HG02610 (cell line): ENCODE data around the gene NOC2L.
"Not testable (repeated sequence)": the region's sequence is repeated elsewhere in the genome, so short reads cannot be mapped to it uniquely, and the experiment has no call there.

Source experiments
- ATAC-seq: cut with Tn5 transposase; IDR thresholded peaks from one replicate; pipeline ENCODE4 v1.9.1; 2021; ENCODE audit warnings: mild to moderate bottlenecking, moderate library complexity; ENCODE audit not compliant: unreplicated experiment

NOC2L gene

DNA sequence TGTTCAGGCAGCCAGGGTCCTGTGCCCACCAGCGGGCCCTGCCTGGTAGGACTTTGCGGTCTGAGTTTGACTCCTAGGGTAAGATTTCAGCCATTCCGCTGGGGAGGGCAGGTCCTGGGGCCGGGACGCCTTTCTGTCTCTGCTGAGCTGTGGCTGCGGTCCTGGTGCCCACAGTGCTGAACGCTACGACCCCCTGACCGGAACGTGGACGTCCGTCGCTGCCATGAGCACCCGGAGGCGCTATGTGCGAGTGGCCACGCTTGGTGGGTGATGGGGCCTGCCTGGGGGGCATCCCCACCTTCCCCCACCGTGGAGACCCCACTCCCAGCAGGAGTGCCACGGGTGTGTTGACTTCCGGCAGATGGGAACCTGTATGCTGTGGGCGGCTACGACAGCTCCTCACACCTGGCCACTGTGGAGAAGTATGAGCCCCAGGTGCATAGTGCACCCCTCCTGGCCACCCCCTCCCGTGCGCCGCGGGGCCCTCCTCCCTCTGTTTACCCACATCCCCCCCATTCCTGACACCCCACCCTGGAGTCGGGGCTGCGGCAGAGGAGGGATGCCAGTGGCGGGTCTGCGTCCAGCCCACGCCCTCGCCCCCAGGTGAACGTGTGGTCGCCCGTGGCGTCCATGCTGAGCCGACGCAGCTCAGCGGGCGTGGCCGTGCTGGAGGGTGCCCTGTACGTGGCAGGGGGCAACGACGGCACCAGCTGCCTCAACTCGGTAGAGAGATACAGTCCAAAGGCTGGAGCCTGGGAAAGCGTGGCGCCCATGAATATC is 4.9 kb upstream of the NOC2L start:
- ATAC-seq: no peak

DNA sequence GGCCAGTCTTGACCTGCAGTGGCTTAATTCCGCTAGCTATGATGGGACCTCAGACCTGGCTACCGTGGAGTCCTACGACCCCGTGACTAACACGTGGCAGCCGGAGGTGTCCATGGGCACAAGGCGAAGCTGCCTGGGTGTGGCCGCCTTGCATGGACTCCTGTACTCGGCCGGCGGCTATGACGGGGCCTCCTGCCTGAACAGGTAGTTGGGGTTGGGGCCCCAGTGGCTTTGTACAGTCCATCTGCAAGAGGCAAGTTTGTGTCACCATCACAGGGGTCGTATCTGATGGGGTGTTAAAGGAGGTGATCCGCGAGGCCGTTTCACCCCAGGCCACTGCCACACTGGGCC is 4.2 kb upstream of the NOC2L start:
- no peak for ATAC-seq

DNA sequence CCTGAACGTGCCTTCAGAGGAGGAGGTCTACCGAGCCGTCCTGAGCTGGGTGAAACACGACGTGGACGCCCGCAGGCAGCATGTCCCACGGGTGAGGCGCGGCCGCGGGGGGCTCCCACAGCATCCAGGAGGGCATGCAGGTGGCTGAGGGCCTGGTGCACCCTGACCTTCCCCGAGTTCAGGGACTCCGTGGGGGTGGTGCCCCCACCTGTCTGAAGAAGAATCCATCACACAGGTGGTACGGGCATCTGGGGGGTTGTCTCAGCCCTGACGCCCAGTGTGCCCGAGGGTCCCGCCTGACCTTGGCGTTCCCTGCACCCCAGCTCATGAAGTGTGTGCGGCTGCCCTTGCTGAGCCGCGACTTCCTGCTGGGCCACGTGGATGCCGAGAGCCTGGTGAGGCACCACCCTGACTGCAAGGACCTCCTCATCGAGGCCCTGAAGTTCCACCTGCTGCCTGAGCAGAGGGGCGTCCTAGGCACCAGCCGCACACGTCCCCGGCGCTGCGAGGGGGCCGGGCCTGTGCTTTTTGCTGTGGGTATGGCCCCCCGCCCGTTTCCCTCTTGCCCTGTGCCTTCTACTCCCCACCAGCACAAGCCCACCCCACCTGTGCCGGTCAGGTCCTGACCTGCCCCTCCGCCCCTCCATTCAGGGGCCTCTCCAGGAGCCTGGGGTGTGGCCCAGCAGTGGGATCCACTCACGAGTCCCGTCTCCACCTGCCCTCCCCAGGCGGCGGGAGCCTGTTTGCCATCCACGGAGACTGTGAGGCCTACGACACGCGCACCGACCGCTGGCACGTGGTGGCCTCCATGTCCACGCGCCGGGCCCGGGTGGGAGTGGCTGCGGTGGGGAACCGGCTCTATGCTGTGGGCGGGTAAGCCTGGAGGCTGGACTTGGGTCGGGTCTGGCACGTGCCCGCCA is 3.6 kb upstream of the NOC2L start:
- no peak for ATAC-seq

DNA sequence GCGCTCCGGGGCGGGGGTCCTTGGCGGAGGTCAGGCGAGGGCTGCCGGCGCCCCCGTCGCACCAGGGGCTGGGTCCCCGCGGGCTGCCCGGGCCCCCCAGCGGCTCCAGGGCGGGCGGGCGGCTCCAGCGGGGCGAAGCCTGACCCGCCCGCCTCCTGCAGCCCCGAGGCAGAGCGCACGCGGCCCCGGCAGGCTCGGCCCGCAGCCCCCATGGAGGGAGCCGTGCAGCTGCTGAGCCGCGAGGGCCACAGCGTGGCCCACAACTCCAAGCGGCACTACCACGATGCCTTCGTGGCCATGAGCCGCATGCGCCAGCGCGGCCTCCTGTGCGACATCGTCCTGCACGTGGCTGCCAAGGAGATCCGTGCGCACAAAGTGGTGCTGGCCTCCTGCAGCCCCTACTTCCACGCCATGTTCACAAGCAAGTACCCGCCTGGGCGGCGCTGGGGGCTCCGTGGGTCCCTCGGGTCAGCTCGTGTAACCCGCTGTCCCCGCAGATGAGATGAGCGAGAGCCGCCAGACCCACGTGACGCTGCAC is 2.1 kb upstream of the NOC2L start:
- ATAC-seq: no peak

DNA sequence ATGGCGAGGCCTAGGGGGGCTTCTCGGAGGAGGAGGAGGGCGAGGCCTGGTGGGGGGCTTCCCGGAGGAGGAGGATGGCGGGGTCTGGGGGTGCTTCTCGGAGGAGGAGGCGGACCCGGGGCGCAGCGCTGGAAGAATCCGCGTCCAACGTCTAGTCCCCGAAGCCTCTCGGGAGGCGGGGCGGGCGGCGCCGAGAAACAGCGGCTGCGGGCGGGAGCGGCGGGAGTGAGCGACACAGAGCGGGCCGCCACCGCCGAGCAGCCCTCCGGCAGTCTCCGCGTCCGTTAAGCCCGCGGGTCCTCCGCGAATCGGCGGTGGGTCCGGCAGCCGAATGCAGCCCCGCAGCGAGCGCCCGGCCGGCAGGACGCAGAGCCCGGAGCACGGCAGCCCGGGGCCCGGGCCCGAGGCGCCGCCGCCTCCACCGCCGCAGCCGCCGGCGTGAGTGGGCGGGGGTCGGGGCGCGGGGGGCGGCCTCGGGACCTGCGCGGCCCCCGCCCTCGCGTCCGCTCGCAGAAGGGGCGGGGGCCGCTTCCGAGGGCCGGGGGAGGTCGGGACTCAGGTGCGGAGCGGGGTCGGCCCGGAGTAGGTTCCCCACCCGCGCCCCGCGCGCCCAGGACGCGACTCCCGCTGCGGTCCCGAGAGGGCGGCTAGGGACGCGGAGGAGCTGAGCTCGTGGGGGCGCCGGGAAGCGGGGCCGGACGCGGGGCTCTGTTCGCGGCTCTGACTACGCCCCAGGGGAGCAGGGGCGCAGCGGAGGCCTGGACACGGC is 1.5 kb upstream of the NOC2L start, which contains the start of gene KLHL17:
TSS of gene KLHL17 (plus strand) at position 222 of the 769 bp plus-strand sequence. CDS start at position 332, 110 bp downstream.
- ATAC-seq: peak; percentile 38

DNA sequence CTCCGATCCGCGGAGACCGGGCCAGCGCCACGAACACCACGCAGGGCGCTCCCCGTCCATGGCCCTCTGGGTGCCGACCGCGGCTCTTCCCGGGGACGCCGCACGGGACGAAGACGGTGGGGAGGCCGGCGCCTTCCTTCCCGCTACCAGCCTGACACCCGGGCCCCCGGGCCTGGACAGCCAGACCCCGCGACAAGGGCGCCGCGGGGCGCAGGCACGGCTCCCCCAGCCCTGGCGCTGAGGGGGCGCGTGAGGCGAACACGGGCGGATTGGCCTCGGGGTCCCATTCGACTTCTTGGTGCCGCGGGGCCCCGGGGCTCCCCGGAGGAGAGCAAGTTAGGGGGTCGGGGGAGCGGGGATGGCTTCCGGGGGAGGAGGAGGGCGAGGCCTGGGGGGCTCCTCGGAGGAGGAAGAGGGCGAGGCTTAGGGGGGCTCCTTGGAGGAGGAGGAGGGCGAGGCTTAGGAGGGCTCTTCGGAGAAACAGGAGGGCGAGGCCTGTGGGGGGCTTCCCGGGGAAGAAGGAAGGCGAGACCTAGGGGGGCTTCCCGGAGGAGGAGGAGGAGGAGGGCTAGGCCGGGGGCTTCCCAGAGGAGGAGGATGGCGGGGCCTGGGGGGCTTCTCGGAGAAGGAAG is 791 bp upstream of the NOC2L start:
- ATAC-seq: no peak

DNA sequence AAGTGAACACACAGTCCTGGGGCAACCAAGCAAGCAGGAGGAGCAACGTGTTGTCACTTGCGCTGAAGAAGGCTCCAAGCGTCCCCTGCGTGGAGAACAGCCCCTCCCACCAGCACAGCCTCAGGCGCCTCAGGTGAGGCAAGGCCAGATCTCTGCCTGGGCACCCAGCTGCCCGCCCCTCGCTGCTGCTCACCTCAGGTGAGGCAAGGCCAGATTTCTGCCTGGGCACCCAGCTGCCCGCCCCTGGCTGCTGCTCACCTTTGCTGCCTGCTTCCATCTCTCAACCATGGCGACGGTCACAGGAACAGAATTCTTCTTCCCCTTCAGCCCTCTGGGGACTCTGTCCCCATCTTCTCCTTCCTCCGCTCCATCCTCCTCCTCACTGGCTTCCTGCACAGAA is 2.4 kb downstream of the NOC2L start:
- no peak for ATAC-seq

DNA sequence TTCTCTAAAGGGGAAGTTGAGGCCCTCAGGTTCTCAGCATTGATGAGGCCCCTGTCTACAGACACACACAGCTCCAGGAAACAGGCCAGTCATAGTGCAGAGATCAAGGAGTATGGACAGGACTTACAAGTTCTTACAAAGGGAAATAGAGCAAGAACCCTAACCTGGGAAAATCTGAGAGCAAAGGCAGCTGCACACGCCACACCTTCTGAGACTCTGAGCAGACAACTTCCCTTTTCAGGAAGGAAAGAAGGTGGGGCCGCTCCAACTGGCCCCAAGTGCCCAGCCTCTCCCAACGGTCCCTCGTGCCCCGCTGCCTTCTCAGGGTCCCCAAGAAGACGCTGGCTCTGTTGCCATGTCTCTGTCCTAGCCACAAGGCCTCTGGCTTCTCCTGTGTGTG is 3.6 kb downstream of the NOC2L start:
- no peak for ATAC-seq

DNA sequence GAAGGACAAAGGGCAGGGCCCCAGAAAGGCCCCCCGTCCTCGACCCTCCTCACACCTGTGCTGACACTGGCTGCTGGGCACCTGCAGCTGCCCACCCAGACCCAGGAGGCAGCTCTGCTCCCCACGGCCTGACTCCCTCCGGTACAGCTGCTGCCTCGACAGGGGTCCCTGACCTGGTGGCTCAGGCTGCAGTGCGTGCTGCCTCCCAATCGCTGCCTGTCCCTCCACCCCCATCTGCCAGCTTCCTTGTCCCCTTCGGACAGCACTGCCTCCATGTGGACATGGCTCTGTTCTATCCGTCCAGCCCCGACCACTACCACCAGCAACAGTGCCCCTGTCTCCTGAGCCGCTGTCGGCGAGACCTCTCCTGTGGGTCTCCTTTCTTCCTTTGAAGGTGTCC is 4.1 kb downstream of the NOC2L start:
- ATAC-seq: no peak

DNA sequence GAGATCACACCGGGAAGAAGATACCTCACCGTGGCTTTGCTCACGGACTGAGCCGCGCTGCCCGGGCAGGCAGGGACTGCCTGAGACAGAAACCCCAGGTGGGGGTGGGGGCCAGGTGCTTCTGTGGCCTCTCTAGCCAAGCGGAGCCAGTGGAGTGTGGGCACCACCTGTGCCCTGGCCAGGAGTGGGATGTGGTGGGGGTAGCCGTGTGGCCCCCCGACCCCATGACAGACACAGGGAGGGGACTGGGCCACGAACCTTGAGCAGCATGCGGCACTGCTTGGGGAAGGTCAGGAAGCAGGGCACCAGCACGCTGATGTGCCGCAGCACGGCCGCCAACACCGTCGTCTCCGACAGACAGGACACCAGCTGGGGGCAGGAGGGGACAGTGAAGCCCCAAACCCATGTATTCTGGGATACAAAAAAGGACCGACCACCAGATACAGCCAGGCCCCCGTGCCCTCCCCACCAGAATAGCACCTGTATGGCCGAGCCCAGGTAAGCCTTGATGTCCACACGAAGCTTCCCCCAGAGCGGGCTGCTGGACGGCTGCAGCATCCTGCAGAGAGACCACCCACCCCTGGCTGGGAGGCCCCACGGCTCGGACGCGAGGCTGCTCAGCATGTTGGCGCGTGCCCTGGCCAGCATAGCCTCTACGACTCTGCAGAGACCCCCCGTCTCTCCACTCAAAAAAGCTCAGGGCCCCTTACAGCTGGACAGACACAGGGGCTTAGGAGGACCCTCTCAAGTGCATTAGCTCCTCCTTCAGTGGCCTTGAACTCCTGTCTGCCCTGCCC is 5.3 kb downstream of the NOC2L start:
- ATAC-seq: no peak

DNA sequence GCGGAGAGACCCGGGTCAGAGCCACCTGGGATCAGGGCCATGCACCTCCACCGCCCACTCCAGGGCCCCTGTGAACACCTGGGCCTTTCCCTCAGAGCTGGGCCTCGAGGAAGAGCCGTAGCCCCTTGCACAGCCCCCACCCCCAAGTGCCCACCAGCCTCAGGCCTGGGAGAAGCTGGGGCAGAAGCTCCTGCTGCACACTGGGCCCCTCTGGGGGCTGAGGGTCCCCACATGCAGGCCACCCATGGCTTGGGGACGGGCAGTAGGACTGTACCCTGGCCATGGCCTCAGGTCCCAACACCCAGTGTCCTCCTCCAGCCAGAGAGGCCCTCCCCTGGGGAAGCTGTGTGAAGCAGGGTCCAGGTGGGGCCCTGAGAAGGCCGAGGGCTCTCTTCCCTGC is 6.5 kb downstream of the NOC2L start:
- ATAC-seq: no peak

DNA sequence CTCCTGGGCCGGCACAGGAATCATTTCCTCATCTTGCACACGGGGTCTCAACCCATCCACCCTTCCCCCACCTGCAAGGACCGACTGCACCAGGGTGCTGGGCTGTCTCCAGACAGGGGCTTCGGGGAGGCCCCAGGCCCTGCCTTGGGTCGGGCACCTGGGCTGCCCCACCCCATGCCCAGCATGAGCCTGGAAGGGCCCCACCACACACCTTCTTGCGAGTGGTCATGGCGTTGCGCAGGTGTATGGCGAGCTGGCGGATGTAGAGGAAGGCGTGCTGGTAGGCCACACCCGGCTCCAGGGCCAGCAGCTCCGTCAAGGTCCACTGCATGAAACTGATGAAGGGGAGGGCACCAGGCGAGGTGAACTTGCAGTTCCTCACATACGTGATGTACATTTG is 6.9 kb downstream of the NOC2L start:
- no peak for ATAC-seq

DNA sequence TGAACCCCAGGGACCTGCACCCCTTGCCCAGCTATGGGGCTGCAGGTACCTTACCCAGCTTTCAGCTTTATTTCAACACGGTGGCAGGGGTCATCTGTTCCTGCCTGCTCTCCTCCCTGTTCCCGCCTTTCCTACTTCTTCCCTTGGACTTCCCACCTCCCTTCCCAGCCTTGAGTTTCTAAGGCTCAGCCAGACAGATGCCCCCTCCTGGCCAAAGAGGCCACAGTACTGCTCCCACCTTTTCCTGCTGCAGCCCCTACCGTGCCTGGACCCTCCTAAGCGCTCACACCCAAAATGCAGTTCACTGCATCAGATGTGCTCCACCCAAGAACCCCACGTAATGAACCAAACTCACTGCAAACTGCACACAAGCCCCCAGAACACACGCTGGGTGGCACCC is 7.7 kb downstream of the NOC2L start:
- no peak for ATAC-seq

DNA sequence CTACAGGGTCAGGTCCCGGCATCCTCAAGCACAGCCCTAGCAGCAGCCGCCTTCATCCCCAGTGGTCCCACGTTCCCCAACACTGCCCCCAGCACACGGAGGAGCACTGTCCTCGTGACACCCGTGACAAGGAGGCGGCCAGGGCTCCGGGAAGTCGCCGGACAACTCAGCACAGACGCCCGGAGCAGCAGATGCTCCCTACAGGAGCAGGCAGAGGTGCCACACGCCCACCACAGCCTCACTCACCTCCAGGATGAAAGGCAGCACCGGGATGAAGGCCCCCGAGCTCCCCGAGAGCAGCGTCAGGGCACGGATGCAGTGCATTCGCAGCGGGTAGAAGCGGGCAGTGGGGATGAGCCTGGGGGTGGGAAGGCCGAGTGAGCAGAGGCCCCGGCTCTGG is 8.2 kb downstream of the NOC2L start:
- no peak for ATAC-seq

DNA sequence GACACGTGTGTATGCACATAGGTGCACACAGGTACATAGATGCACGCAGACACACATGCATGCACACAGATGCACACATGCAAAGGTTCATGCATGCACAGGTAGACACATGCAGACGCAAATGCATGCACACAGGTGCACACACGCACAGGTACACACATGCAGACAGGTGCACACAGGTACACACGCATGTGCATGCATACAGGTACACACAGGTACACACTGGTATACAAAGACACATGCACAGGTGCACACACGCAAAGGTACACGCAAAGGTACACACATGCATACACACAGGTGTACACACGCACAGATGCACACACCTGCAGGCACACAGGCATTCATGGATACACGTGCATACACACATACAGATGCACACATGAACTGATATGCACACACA is 8.8 kb downstream of the NOC2L start:
- ATAC-seq: no peak

DNA sequence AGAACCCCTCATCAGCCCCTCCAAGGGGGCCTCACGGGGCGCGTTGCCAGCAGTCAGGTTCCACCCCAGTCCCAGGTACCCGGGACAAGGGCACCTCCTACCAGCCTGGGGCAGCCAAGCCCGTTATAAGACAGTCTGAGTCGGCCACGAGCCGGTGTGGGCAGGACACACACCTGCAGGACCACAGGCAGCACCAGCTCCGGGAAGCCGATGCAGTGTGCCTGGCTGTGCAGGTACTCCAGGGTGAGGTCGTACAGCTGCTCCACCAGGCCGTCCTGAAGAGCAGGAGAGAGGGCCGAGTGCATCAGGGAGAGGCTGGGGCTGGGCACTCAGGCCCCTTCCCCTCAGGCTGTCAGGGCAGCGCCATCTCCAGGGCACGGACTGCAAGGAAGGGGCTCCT is 11.1 kb downstream of the NOC2L start:
- ATAC-seq: no peak

DNA sequence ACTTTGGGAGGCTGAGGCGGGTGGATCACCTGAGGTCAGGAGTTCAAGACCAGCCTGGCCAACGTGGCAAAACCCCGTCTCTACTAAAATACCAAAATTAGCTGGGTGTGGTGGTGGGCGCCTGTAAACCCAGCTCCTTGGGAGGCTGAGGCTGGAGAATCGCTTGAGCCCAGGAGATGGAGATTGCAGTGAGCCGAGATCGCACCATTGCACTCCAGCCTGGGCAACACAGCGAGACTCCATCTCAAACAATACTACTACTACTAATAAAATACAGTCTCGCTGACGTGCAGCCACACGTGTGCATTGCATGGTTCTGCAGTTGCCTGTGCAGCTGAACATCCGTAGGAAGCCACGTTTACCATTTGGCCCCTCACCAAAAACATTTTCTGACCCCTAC is 12.2 kb downstream of the NOC2L start:
- ATAC-seq: not testable (repeated sequence)

DNA sequence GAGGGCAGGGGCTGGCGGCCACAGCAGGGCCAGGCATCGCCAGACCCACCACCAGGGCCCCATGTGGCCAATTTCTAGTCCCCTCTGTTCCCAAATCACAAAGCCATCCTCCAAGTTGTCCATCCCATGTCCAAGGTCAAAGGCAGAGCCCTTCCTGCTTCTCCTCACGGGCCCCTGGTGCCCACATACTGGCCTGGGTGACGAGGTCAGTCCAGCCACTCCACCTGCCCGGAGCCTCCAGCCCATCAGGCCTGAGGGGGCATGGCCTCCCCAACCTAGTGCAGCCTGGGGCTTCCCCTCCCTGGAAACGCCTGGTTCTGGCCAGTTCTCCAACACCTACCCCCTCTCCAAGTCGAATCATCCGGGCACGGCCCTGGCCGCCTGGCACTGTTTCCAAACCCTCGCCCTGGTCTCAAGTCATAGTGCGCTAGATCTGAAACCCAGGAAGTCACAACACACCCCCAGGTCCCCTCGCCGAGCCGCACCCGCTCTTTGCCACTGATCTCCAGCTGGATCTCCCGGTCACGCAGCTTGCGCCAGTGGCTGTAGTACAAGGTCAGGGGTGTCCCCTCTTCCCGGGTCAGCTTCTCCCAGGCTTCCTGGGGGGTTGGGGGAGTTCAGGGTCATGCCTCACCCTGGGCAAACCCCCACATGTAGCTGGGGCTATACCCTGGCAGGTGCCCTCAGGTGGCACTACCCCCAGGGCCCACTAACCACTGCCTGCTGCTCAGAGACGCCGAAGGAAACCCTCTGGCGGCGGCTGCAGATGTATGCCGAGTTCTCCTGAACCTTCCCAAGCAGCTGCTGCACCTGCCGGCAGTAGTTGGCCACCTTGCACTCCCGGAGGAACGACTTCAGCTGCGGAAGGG is 13.1 kb downstream of the NOC2L start:
- no peak for ATAC-seq
